SK-N-DZ (cell line): ENCODE results near the gene RIMBP2.

Source experiments
- DNase-seq: peaks from one replicate; pipeline ENCODE4 v3.0.0-alpha.2; 2015; ENCODE audit warnings: low spot score

Gene RIMBP2

DNA sequence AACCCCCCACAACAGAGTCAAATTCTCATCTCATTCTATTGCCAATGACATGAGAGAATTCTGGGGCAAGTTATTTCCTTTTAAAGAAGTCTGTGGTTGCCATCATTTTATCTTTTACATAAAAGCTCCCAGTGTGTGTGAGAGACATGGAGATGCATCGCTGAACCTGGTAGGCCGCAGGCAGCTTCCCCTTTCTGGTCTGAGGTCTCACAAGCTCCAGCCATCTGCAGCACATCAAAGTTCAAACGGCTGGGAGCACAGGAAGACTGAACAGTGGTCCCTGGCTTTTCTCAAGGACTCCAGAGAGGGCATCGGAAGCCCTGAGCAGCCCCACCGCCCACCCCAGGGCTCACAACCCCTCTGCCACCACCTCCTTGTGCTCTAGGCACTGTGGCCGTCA is 141.7 kb downstream of the RIMBP2 start:
- DNase-seq: peak; percentile 70

DNA sequence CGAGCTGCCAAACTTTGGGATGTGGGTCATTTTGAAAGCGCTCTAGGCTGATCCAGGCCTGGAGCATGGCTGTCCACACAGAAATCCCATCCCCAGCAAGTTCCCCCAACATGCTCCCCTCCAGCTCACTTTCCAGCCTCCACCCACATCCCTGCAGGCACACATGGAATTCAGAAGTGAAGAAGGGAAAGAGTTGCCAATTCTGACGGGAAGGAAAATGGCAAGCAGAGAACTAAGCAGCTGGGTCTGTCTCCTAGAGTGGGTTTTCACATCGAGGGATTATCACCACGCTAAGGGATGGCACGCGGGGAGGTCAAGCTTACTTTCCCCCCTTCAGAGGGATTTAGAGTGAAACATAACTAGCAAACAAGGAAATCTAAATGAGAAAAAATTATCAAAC is 142.3 kb downstream of the RIMBP2 start:
- no peak for DNase-seq

DNA sequence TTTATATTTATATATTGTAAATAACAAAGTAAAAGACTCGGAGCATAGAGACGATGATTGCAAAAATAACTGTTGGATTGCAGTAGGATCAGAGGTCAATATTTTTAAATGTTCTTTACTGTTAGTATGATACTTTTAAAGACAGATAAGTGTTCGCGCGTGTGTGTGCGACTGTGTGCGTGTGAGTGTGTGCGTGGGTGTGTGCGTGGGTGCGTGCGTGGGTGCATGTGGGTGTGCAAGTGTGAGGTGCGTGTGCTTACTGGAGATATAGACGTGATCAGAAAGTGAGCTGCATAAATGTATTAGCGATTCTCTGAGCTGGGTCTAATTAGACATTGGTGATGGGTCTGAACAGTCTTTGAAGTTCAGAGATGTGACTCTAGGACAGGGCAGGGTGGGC is 142.9 kb downstream of the RIMBP2 start:
- DNase-seq: no peak

DNA sequence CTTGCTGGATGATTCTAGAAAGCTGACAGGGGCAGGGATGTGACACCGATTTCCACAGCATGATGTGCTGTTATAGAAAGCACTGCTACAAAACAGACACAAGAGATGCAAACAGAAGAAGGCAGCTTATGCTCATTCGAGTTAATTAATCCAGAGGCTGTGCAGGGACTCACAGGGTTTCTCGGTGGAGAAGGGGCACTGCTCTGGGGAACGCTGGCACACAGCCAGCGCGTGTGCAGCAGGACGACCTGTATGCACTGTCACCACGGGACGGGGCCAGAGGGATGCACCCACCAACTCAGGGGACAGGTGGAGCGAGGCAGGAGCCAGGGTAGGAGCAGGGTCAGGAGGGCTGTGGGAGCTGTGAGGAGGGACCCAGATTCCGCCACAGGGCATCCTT is 143.5 kb downstream of the RIMBP2 start:
- peak; percentile 91 for DNase-seq

DNA sequence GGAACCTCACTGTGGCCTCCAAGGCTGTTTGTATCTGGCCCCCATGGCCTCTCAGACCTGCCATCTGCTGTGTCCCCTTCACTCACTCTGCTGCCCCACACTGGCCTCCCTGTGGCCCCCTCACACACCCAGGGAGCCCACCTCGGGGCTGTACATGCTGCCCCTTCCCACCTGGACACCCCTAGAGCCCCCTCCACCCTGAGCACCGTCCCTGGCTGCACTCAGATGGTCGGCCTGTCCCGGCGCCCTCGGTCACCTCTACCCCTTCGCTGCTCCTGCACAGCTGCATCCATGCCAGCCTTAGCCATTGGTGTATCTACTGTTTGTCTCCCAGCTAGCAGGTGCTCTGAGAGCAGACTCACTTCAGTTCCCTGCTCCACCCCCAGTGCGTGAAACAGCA is 144.4 kb downstream of the RIMBP2 start:
- no peak for DNase-seq

DNA sequence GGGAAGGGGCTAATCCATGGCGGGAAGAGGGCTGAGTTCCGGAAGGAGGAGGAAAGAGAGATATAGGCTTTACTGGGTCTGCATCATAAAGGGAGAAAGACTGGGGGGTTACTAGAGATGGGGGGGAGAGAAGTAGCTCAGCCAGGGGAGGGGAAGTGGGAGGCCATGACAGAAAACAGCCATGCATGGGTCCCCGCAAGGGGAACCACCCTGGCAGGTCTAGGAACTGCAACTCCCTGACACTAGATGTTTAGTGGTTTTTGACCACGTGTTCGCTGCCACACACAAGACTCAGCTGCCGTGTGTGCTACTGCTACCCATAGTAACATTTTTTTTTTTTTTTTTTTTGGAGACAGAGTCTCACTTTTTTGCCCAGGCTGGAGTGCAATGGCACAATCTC is 145.0 kb downstream of the RIMBP2 start:
- no peak for DNase-seq

DNA sequence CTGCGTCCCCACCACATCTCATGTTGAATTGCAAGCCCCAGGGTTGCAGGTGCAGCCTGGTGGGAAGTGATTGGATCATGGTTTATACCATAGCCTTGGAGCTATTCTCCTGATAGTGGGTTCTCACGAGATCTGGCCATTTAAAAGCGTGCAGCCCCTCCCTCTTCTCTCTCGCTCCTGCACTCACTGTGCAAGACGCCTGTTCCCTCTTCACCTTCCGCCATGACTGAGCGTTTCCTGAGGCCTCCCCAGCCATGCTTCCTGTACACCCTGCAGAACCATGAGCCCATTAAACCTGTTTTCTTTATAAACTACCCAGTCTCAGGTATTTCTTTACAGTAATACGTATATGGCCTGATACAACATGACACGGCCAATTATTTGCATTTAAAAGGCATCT is 146.6 kb downstream of the RIMBP2 start:
- DNase-seq: no peak

DNA sequence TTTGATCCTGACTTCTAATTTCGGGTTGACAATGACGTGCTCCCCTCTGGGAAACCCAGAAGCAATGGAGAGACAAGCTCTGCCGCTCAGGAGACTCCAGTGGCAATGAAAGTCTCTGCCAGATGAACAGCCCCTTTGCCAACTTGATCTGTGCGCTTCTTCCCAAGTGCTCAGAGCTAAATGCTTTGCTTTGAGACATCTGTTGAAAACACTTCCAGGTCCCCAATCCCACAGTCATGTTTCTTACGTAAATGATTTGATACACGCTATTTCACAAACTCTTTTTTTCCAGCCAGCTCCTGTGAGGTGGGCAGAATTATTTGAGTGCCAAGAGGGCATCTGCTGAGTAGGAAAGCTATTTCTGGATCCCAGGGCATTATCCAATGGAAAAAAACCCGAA is 147.6 kb downstream of the RIMBP2 start:
- DNase-seq: no peak

DNA sequence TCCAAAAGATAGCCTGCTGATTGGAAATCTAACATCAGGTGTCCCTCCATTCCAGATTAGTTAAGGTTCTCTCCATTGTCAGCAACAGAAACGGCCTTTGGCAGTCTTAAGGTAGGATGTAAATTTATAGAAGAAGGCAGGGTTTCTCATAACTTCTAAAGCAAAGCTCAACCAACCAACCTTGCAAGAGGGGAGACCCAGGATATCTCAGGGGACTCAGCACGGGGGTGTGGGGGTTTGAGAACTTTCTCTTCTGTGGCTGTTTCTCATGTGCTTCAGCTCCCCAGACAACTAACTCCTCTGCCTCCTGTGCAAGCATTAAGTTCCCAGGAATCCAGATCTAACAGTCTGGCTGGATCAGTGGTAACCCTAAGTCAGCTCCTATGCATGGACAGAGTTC is 148.1 kb downstream of the RIMBP2 start:
- no peak for DNase-seq

DNA sequence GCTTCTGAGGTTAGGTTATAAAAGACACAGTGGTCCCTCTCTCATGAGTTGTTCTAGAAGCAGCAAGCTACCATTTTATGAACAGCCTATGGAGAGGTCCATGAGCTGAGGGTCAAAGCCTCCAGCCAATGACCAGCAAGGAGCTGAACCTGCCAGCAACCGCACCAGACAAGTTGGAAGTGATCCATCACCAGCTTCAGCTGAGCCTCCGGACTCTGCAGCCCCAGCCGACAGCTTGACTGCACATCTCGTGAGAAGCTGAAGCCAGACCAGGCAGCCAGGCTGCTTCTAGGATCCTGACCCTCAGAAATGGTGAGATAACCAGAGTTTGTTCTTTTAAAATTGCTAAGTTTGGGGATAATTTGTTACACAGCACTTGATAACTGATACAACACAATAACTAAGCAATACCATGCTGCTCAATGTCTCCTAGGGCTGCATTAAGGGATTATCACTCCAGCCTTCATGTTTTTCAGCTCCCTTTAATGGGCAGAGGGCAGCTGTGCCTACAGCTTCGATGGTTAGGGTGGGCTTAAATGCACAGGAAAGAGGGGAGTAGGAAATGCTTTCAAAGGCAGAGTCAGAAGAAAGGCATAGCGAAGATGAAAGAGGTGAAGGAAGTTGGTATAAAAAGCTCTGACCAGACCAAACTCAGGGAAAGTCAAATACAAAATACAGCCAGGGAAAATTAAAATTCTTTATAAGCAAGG is 149.5 kb downstream of the RIMBP2 start:
- no peak for DNase-seq

DNA sequence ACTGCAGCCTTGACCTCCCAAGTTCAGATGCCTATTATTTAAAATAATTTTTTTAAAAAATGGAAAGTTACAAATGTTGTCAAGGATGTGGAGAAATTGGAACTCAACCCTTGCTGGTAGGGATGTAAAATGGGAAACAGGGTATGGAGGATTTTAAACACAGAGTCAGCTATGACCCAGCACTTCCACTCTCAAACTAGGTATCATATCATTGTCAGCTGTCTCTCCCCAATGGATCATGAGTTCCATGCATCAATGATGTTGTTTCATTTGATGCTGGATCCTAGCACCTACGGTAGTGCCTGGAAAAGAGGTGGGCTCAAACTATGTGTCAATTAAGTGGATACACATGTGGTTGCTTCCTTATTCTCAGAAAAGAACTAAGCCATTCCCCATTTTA is 150.9 kb downstream of the RIMBP2 start:
- DNase-seq: no peak

DNA sequence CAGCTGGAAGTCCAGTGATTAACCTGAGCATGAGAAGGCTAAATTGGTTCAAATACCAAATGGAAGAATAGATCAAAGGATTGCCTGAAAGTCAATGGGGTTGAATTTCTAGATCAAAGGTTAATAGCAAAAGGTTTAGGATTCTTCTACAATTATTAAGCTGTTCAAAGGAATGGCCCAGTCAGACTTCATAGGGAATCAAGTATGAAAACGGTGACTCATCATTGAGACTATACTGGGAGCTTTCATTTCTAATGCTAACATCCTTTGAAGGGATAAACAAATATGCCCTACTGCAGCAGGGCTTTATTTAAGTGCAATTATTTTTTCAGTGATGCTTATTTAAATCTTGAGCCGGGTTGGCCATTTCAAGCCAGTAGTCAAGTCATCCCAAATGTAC is 152.8 kb downstream of the RIMBP2 start:
- no peak for DNase-seq

DNA sequence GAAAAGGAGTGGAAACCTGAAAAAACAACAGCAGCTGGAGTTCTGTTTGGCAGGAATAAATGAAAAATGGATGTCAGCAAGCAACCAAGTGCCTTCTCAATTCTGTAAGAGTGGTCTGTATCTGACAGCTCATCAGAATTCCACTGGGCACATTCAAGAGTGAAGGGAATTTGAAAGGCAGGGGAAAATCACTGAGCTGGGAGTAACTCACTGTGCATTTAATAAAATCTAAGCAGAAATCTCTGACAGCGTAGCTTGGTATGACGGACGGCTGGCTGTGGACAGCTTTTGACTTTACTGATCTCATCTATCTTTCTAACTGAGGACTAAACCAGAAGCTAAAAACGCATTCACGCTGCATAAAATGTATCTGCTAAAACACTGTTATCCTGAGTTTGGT is 153.4 kb downstream of the RIMBP2 start:
- DNase-seq: no peak

DNA sequence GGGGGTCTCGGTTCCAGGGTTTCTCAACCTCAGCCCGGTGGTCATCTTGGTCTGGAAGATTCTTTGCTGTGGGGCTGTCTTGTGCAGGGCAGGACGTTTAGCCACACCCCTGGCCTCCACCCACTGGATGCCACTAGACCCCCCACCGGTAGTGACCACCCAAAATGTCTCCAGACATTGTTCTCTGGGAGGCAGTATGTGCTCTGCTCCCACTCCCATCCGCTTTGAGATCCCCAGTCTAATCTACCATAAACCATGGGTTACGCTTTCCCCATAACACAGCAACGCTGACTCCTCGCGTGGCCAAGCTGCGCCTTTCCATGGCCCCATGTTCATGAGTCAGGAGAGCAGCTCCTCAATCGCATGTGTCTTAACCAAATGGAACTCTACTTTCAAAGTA is 155.8 kb downstream of the RIMBP2 start:
- DNase-seq: no peak

DNA sequence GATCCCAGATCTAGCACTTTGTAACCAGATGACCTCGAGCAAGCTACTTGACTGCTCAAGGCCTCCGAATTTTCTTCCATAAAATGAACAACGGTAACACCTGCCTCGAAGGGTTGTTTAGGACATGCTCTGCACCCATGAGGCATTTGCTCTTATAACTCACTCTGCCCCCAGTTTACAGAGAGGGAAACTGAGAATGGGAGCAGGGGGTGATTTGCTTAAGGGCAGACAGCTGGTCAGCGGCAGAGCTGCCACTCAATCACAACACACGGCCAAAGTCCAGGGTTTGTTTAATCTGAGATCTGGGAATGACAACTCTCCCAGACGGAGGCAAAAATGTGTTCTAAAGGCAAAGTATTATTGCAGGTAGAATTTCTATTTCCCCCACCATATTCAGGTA is 156.3 kb downstream of the RIMBP2 start:
- DNase-seq: no peak

DNA sequence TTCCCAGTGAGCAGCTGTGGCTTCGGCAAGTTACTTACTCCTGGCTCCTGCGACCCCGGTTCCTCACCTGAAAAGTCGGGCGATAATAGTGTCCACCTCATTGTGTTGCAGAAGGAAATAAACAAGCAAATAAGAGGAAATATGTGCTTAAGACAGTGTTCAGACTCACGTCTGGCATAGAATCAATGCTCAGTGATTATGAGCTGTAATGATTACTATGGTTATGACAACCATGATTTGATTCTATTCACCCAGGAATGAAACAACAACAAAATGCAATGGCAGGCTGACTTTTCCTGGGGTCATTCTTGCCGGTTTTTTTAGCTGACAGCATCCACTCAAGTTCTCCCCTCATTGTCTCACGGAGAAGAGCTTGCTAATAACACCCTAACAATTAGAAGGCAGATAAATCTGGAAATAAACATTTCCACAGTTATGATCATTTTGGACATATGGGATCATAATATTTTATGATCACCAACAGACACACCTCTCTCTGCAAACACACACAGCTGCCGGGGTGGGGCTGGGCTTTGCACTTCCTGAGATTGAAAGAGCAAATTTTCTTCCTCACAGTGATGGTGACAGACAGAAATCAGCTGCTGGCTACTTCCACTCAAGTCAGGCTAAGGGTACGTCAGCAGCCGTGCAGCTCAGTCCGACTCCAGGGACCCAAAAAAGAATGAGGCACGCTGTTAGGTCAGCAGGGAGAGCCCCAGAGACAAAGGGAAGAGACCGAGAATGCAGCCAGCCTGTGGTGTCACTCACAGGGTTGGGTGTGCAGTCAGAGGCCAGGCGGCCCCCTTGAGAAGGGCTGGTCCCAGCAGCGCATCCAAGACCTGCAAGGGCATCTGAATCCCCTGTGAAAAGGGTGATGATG is 158.0 kb downstream of the RIMBP2 start:
- no peak for DNase-seq

DNA sequence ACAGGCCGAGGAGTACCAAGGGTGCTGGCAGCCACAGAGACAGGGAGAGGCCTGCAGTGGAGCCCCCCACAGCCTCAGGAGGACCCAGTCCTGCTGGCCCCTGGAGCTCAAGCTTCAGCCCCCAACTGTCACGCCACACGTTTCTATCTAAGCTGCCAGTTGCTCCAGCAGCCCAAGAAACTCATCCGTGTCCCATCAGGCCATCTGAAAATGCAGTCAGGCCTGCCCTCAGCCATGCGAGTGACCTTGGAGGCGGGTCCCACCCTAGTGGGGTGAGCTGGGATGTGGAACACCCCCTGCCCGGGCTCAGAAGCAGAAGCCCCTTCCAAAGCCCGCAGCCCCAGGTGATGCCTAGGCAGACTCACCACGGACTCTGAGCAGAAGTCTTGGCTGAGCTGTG is 158.9 kb downstream of the RIMBP2 start:
- no peak for DNase-seq

DNA sequence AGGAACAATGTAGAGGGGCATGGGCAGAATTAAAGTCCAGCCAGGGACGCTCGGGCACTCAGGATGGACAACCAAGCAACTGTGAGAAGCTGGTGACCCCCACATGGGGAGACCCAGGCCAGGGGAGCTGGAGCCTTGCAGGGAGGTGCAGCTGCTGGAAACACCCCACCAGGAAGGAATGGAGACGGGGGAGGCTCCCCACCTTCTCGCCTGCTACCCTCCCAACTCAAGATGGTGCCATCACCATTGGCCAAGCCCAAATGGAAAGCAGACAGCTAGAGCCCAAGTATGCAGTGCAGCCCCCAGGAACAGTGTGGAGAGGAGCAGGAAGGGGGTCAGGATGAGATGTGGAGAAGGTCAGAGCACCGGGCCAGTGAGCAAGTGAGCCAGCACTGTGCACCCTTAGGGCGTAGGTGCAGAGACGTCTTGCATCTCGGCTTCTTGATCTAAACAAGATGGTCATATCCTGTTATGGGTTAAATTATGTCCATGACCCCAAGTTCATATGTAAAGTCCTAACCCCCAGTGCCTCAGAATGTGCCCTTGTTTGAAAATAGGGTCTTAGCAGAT is 159.5 kb downstream of the RIMBP2 start:
- no peak for DNase-seq

DNA sequence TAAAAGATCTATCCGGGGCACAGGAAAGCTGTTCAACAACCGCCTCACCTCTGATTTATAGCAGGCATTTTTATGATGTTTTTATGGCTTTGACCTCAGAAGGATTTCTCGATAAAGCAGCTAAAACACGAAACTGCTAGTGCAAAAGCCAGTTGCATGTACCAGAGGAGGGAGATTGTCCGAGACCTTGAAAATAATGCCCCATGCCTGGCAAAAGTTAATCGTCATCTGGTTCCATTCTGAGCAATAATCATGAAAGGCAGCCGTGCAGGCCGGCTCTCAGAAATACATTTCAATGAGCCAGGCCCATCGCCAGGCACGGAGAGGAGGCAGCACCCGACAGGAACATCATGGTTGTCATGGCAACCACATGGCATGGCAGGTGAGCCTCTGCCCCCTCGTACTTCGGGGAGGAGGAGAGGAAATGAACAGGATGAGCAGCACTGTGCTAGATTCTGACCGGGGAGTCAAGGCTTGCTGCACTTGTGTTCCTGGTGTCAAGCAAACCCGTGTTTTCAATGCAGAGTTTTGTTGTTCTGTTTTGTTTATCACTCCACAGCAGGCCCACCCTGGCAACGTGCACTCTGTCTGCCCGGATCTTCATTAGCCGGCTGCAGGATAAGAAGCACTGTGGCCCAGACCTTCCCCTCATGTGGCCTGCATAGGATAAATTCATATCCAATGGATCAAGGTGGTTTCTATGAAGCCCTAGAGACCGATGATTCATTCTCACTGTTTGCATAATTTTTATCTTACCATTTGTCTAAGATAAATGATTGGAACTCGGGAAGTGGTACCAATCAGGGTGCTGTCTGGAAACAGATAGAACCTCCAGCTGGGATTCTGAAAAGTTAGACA is 160.2 kb downstream of the RIMBP2 start:
- peak; percentile 94 for DNase-seq

DNA sequence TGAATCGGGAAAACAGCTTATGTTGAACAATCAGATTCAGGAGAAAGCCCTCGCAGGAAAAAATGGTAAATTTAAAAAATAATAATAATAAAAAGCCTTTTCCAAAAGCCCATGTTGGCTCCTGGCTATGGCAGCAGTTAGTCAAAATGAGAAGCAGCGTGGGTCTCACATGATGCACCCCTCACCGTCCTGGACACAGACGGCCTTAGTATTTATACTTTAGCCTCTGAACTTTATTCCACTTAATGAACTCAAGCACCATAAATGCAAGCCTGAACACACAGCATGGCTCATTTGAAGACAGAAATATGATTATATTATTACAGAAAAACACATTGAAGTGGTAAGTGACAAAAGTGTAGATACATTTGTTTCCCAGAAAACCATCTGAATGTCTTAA is 160.9 kb downstream of the RIMBP2 start:
- no peak for DNase-seq

DNA sequence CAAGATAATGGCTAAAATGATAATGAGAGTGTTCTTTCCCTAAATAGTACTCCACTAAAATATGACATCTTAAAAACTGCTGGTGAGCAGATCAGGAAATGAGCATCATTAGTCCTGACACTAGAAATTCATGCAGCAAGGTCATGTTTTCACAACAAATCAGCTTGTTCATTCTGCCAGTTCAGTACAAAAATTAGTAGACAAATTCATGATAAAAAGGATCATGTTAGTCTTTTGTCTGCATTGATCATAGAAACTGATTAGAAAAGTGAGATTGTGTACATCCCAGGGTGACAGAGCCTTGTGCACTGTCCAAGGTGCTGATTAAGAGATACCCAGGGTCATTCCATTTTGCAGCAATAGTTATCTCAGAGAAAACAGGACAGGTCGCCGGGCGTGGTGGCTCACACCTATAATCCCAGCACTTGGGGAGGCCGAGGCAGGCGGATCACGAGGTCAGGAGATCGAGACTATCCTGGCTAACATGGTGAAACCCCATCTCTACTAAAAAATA is 163.6 kb downstream of the RIMBP2 start:
- DNase-seq: no peak

DNA sequence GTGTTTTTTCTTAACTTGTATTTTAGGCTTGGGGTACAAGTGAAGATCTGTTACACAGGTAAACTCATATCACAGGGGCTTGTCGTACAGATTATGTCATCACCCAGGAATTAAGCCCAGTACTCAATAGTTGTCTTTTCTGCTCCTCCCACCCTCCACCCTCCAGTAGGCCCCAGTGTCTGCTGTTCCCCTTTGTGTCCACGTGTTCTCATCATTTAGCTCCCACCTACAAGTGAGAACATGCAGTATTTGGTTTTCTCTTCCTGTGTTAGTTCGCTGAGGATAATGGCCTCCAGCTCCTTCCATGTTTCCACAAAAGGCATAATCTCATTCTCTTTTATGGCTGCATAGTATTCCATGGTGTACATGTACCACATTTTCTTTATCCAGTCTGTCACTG is 166.7 kb downstream of the RIMBP2 start:
- DNase-seq: no peak
